ENCODE data around the gene VTN. TPM values are rescaled to one million over a fixed set of nuclear protein-coding genes. Genes with fewer than 3 reads are reported as not detected.
A peak's percentile ranks its signal among the peaks of the same experiment; 100 is the strongest.

Gene VTN
- total RNA-seq, 1 donor from 2014 or later = 2.7 TPM

- intact Hi-C loops (cut with DNase I) = no loop called here
- Histone ChIP-seq H3K4me3 (peak overlapping the region; percentile 90 to 96), H3K9me3 (no peaks in the 10 kb centered on the region), H3K27me3 (no peaks in the 10 kb centered on the region), H3K4me1 (peaks cover 27% of the 10 kb centered on the region), H3K36me3 (peaks cover 0 to 48% of the 10 kb centered on the region in 2 donors), H3K27ac (peak overlapping the region; percentile 87)
- TF ChIP-seq POLR2AphosphoS5 (IDR thresholded peaks at IDR 0.05; ENCODE audit: insufficient read depth in 1 of 2, low read depth in 1 of 2) = no peak
- no peak for TF ChIP-seq POLR2A (IDR thresholded peaks at IDR 0.05)
- no peak for TF ChIP-seq CTCF (IDR thresholded peaks at IDR 0.05)
- no peak for DNase-seq (ENCODE audit: extremely low spot score in 2 of 2)
These were observed 12.3 kb downstream of the VTN start for GRCh38 chr17:28357901-28358197.

GRCh38 chr17:28357061-28357900 lies 12.8 kb downstream of the VTN start, which contains the start of gene POLDIP2:
POLDIP2 (minus strand) TSS chr17:28357527; CDS start chr17:28357448, 79 bp downstream.
- Histone ChIP-seq H3K4me1 (peaks cover 27% of the 10 kb centered on the region), H3K27me3 (no peaks in the 10 kb centered on the region), H3K9me3 (no peaks in the 10 kb centered on the region), H3K4me3 (peak within 1 kb of the TSS; percentile 90 to 96), H3K27ac (peak within 1 kb of the TSS; percentile 87), H3K36me3 (peaks cover 0 to 51% of the 10 kb centered on the region in 2 donors)
- TF ChIP-seq POLR2AphosphoS5 (IDR thresholded peaks at IDR 0.05; ENCODE audit: insufficient read depth in 1 of 2, low read depth in 1 of 2) (peak; percentile 90 to 99), CTCF (IDR thresholded peaks at IDR 0.05) (no peak), POLR2A (IDR thresholded peaks at IDR 0.05) (peak in 1 of 2 donors; percentile 67)
- intact Hi-C loops (cut with DNase I) = no loop called here
- DNase-seq (ENCODE audit: extremely low spot score in 2 of 2) = peak in 1 of 2 donors; percentile 95

GRCh38 chr17:28350271-28350670 lies 19.8 kb downstream of the VTN start:
- H3K4me3 ChIP-seq = no peak overlapping the region
- no peak for DNase-seq (ENCODE audit: extremely low spot score in 2 of 2)
- intact Hi-C loops (cut with DNase I) = no loop called here
- H3K36me3 ChIP-seq = peaks cover 0 to 86% of the 10 kb centered on the region in 2 donors
- no peaks in the 10 kb centered on the region for H3K27me3 ChIP-seq
- no peaks in the 10 kb centered on the region for H3K9me3 ChIP-seq
- TF ChIP-seq POLR2AphosphoS5 (IDR thresholded peaks at IDR 0.05; ENCODE audit: insufficient read depth in 1 of 2, low read depth in 1 of 2) (no peak), CTCF (IDR thresholded peaks at IDR 0.05) (no peak), POLR2A (IDR thresholded peaks at IDR 0.05) (no peak)
- H3K27ac ChIP-seq = no peak overlapping the region
- peaks cover 7% of the 10 kb centered on the region for H3K4me1 ChIP-seq

GRCh38 chr17:28348979-28349378 lies 21.1 kb downstream of the VTN start:
- H3K4me1 ChIP-seq = peaks cover 7% of the 10 kb centered on the region
- intact Hi-C loops (cut with DNase I) = no loop called here
- no peak for DNase-seq (ENCODE audit: extremely low spot score in 2 of 2)
- no peaks in the 10 kb centered on the region for H3K27me3 ChIP-seq
- H3K9me3 ChIP-seq = no peaks in the 10 kb centered on the region
- TF ChIP-seq CTCF (IDR thresholded peaks at IDR 0.05) = no peak
- no peak for TF ChIP-seq POLR2A (IDR thresholded peaks at IDR 0.05)
- TF ChIP-seq POLR2AphosphoS5 (IDR thresholded peaks at IDR 0.05; ENCODE audit: insufficient read depth in 1 of 2, low read depth in 1 of 2) = no peak
- H3K4me3 ChIP-seq = no peak overlapping the region
- peaks cover 0 to 89% of the 10 kb centered on the region in 2 donors for H3K36me3 ChIP-seq
- no peak overlapping the region for H3K27ac ChIP-seq

GRCh38 chr17:28347261-28347891 lies 22.7 kb downstream of the VTN start:
- Histone ChIP-seq H3K27ac (no peak overlapping the region), H3K27me3 (no peaks in the 10 kb centered on the region), H3K36me3 (peaks cover 0 to 90% of the 10 kb centered on the region in 2 donors), H3K9me3 (no peaks in the 10 kb centered on the region), H3K4me3 (no peak overlapping the region), H3K4me1 (peaks cover 7% of the 10 kb centered on the region)
- TF ChIP-seq POLR2AphosphoS5 (IDR thresholded peaks at IDR 0.05; ENCODE audit: insufficient read depth in 1 of 2, low read depth in 1 of 2) = no peak
- no peak for TF ChIP-seq CTCF (IDR thresholded peaks at IDR 0.05)
- no peak for TF ChIP-seq POLR2A (IDR thresholded peaks at IDR 0.05)
- no peak for DNase-seq (ENCODE audit: extremely low spot score in 2 of 2)
- intact Hi-C loops (cut with DNase I) = no loop called here

All from vagina (tissue), 2 donors.